H1 (cell line): ENCODE measurements around the gene PABPC1L.

ENCODE experiments used
- CTCF ChIP-seq, 3 experiments: IDR thresholded peaks; 1 replicate in 2 of 3; 2 replicates in 1 of 3; pipeline versions ENCODE4 v1.5.1 to v1.6.1; 2011; ENCODE audit warnings: low read length in 3 of 3, mild to moderate bottlenecking in 3 of 3, inconsistent platforms in 2 of 3, low read depth in 1 of 3, moderate library complexity in 1 of 3; ENCODE audit not compliant: insufficient read depth in 1 of 3; ENCODE audit errors: control extremely low read depth in 1 of 3
- SP1 ChIP-seq: IDR thresholded peaks from 2 replicates; pipeline ENCODE4 v1.6.1; 2011; ENCODE audit warnings: low read depth, low read length

- TF ChIP-seq CTCF (IDR thresholded peaks at IDR 0.05; ENCODE audit: control extremely low read depth in 1 of 3, insufficient read depth in 1 of 3, low read depth in 1 of 3, low read length in 3 of 3) (no peak), SP1 (no peak)
Measured at GRCh38 chr20:44954211-44954610, 44.4 kb downstream of the PABPC1L start.
